T-cell (primary cell): Measurements from ENCODE around the gene BTNL3. TPM values are rescaled to one million over a fixed set of nuclear protein-coding genes. Genes with fewer than 3 reads are reported as not detected.

ENCODE experiments used
- ATAC-seq, 4 experiments: fragments of 200-7000 bp in 3 of 4; fragments of 150-1000 bp in 1 of 4; cut with Tn5 transposase; replicated peaks in 1 of 4; 1 replicate in 3 of 4; 2 replicates in 1 of 4; pipeline ENCODE4 v1.10.0; 2021; ENCODE audit warnings: moderate library complexity in 3 of 4, mild to moderate bottlenecking in 2 of 4, moderate number of reproducible peaks in 1 of 4
- CTCF ChIA-PET, 2 donors: fragments of 300-600 bp; sonication (Branson Sonifier 250); formaldehyde crosslinking; loops; one replicate each; lab custom pipeline; 2022; ENCODE audit warnings: antibody characterized with exemption in 2 of 2; lab: Charles Lee
- POLR2A ChIA-PET, 2 donors: fragments of 300-600 bp; sonication (Branson Sonifier 250); formaldehyde crosslinking; loops; one replicate each; lab custom pipeline; 2022; ENCODE audit warnings: antibody characterized with exemption in 2 of 2; lab: Charles Lee
- DNase-seq, 35 experiments: peaks; one replicate each; pipeline versions ENCODE4 v3.0.0 to v3.0.0-alpha.2; 2013 to 2023
- H3K27ac ChIP-seq: one replicate; pipeline ENCODE4 v1.5.1; 2013; ENCODE audit warnings: low read length
- H3K27me3 ChIP-seq, 2 experiments: replicated peaks in 1 of 2; 1 replicate in 1 of 2; 2 replicates in 1 of 2; pipeline versions ENCODE4 v1.6.1 to v1.7.0; 2013; ENCODE audit warnings: low read length in 1 of 2, mixed read lengths in 1 of 2; ENCODE audit not compliant: control insufficient read depth in 2 of 2, insufficient read depth in 2 of 2; ENCODE audit errors: extremely low read depth in 1 of 2
- H3K36me3 ChIP-seq, 2 donors: 1 replicate in 1 of 2; 2 replicates in 1 of 2; pipeline versions ENCODE4 v1.6.1 to v1.7.0; 2013; ENCODE audit warnings: low read length in 1 of 2; ENCODE audit not compliant: control insufficient read depth in 2 of 2, insufficient read depth in 1 of 2; ENCODE audit errors: extremely low read depth in 1 of 2
- H3K4me1 ChIP-seq, 2 experiments: 1 replicate in 1 of 2; 2 replicates in 1 of 2; pipeline versions ENCODE4 v1.6.1 to v1.7.0; 2013; ENCODE audit warnings: low read length in 2 of 2, mixed read lengths in 1 of 2; ENCODE audit not compliant: insufficient read depth in 2 of 2, control insufficient read depth in 1 of 2; ENCODE audit errors: extremely low read depth in 1 of 2
- H3K4me3 ChIP-seq, 2 donors: 1 replicate in 1 of 2; 2 replicates in 1 of 2; pipeline versions ENCODE4 v1.5.1 to v1.7.0; 2013; ENCODE audit warnings: mild to moderate bottlenecking in 2 of 2, low read length in 1 of 2, moderate library complexity in 1 of 2; ENCODE audit not compliant: control insufficient read depth in 1 of 2; ENCODE audit errors: extremely low read depth in 1 of 2
- H3K9me3 ChIP-seq: 2 replicates; pipeline ENCODE4 v1.7.0; 2013
- H3K27ac Mint-ChIP-seq, 2 donors: one replicate each; pipeline ENCODE4 v1.8.0; 2020 to 2021; ENCODE audit warnings: mild to moderate bottlenecking in 2 of 2, mixed read lengths in 2 of 2
- H3K27me3 Mint-ChIP-seq, 2 donors: one replicate each; pipeline ENCODE4 v1.8.0; 2021 to 2022; ENCODE audit warnings: mixed read lengths in 2 of 2
- H3K36me3 Mint-ChIP-seq: one replicate; pipeline ENCODE4 v1.8.0; 2021; ENCODE audit warnings: mixed read lengths
- H3K4me1 Mint-ChIP-seq, 3 donors: one replicate each; pipeline ENCODE4 v1.8.0; 2020 to 2022; ENCODE audit warnings: mixed read lengths in 3 of 3, mild to moderate bottlenecking in 1 of 3
- H3K4me3 Mint-ChIP-seq, 3 donors: one replicate each; pipeline ENCODE4 v1.8.0; 2020 to 2022; ENCODE audit warnings: mild to moderate bottlenecking in 3 of 3, mixed read lengths in 3 of 3, moderate library complexity in 3 of 3
- H3K9me3 Mint-ChIP-seq, 3 donors: one replicate each; pipeline ENCODE4 v1.8.0; 2020 to 2022; ENCODE audit warnings: mixed read lengths in 3 of 3
- WGBS: methylation state at CpG from one replicate; pipeline ENCODE4 v1.1.5; 2013; ENCODE audit warnings: missing lambda C conversion rate; ENCODE audit not compliant: insufficient coverage; 5-methylcytosine and 5-hydroxymethylcytosine counted together
- total RNA-seq, 35 experiments: library from RNA in 6 of 35; stranded (reverse) in 6 of 35; fragments of 120-200 nt in 1 of 35; gene quantifications; one replicate each; pipeline versions ENCODE4 v1.2.1 to v1.2.4 and lab custom pipeline; 2013 to 2026

Gene BTNL3
- total RNA-seq, 5 donors from 2014 or later (not counting 1 experiment from before 2014, with no cell fraction given), result not detected

GRCh38 chr5:181028032-181028819 lies 39.6 kb downstream of the BTNL3 start:
- Histone ChIP-seq H3K27ac (no peak overlapping the region), H3K9me3 (no peaks in the 10 kb centered on the region), H3K4me3 (no peak overlapping the region), H3K36me3 (no peaks in the 10 kb centered on the region), H3K4me1 (no peaks in the 10 kb centered on the region), H3K27me3 (peaks cover 0 to 24% of the 10 kb centered on the region in 2 experiments)
- CTCF ChIA-PET, result no interaction called here
- DNase-seq (no peak), ATAC-seq (no peak)
- Mint-ChIP-seq H3K36me3 (peaks cover 3% of the 10 kb centered on the region), H3K9me3 (peaks cover 0 to 6% (median 0%) of the 10 kb centered on the region in 3 donors), H3K4me3 (no peak overlapping the region), H3K27me3 (peaks cover 39 to 41% of the 10 kb centered on the region in 2 donors), H3K27ac (no peak overlapping the region), H3K4me1 (no peaks in the 10 kb centered on the region)
- WGBS, result 93% methylated on average over 18 of the region's 26 CpGs
- POLR2A ChIA-PET, result no interaction called here

- Mint-ChIP-seq H3K27ac (no peak overlapping the region), H3K27me3 (peaks cover 16 to 27% of the 10 kb centered on the region in 2 donors), H3K4me3 (no peak overlapping the region), H3K9me3 (peaks cover 0 to 3% (median 0%) of the 10 kb centered on the region in 3 donors), H3K4me1 (no peaks in the 10 kb centered on the region), H3K36me3 (no peaks in the 10 kb centered on the region)
- no peak overlapping the region for H3K4me3 ChIP-seq
- WGBS, result 100% methylated on average over 2 of the region's 3 CpGs
- DNase-seq (no peak), ATAC-seq (no peak)
- H3K4me1 ChIP-seq, result no peaks in the 10 kb centered on the region
- no peaks in the 10 kb centered on the region for H3K9me3 ChIP-seq
- ChIA-PET POLR2A (no interaction called here), CTCF (no interaction called here)
- no peak overlapping the region for H3K27ac ChIP-seq
- no peaks in the 10 kb centered on the region for H3K36me3 ChIP-seq
- H3K27me3 ChIP-seq, result peaks cover 0 to 21% of the 10 kb centered on the region in 2 experiments
These were observed 43.1 kb downstream of the BTNL3 start for GRCh38 chr5:181031716-181032115.

DNA sequence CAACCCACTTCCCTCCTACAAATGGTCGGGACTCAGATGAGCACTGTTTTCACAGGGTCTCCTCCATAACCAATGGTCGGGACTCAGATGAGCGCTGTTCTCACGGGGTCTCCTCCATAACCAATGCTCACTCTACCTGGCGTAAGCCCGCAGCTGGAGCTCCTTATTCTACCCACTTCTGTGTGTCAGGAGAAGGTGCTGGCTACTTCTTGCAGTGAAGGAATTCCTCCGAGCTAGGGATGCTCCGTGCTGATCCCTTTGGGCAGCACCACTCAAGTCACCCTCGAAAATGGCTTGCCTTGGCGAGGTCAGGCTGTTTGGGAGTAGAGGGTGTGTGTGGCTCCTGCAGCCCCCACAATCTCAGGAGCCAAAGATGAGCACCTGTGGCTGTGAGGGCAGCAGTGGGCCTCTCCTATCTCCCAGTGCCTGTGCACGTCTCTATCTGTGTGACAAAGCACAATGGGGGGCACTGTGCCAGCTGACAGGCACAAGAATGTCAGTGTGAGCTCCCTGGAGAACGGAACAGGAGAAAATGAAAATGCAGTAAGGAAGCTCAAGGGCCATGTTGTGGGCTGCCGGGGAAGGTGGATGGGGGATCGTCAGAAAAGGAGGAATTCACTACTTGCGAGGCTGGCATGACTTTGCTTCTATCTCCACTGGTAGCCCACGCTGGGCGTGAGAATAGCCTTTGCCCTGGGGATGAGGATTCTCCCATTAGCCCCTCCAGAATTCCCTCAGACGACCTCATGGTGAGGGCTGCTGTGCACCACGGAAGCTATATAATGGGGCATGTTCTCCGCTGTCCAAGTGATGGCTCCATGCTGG lies 47.6 kb downstream of the BTNL3 start:
- WGBS, result 66% methylated on average over 9 of the region's 20 CpGs
- CTCF ChIA-PET, result no interaction called here
- peaks cover 0 to 46% of the 10 kb centered on the region in 2 experiments for H3K27me3 ChIP-seq
- Mint-ChIP-seq H3K4me3 (no peak overlapping the region), H3K36me3 (no peaks in the 10 kb centered on the region), H3K27ac (no peak overlapping the region), H3K27me3 (peaks cover 30 to 47% of the 10 kb centered on the region in 2 donors), H3K9me3 (peaks cover 0 to 3% (median 0%) of the 10 kb centered on the region in 3 donors), H3K4me1 (no peaks in the 10 kb centered on the region)
- no peak for ATAC-seq
- H3K27ac ChIP-seq, result no peak overlapping the region
- H3K36me3 ChIP-seq, result no peaks in the 10 kb centered on the region
- H3K4me1 ChIP-seq, result no peaks in the 10 kb centered on the region
- no peak for DNase-seq
- no peaks in the 10 kb centered on the region for H3K9me3 ChIP-seq
- no peak overlapping the region for H3K4me3 ChIP-seq
- POLR2A ChIA-PET, result no interaction called here

DNA sequence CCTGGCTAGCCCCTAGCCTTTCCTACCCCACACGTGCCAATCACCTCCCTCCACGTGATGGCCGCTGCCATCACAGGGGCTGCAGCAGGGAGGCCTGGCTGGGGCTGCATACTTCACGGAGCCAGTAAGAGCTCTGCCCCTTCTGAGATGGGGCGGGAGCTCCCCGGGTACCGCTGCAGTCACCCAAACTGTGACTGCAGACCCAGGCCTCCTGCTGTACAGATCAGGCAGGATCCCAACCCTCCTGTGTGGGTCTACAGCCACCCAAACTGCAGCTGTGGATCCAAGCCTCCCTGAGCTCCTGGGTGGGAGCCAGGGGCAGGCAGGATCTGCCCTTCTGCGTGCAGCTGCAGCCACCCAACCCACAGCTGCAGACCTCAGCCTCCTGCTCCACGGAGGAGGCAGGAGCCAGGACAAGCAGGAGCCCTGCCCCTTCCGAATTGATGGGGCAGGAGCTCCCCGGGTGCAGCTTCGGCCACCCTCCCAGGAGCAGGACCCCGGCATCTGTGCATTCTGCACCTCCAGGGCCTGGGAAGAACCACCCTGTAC lies 48.2 kb downstream of the BTNL3 start:
- no peak overlapping the region for H3K4me3 ChIP-seq
- H3K27me3 ChIP-seq, result peaks cover 0 to 47% of the 10 kb centered on the region in 2 experiments
- Mint-ChIP-seq H3K27me3 (peaks cover 32 to 48% of the 10 kb centered on the region in 2 donors), H3K36me3 (no peaks in the 10 kb centered on the region), H3K9me3 (peaks cover 0 to 1% (median 0%) of the 10 kb centered on the region in 3 donors), H3K4me1 (no peaks in the 10 kb centered on the region), H3K4me3 (no peak overlapping the region), H3K27ac (no peak overlapping the region)
- no peaks in the 10 kb centered on the region for H3K4me1 ChIP-seq
- CTCF ChIA-PET, result no interaction called here
- 89% methylated on average over 12 of the region's 13 CpGs for whole genome bisulfite sequencing
- no peaks in the 10 kb centered on the region for H3K36me3 ChIP-seq
- DNase-seq (no peak), ATAC-seq (no peak)
- no peak overlapping the region for H3K27ac ChIP-seq
- POLR2A ChIA-PET, result no interaction called here
- no peaks in the 10 kb centered on the region for H3K9me3 ChIP-seq

GRCh38 chr5:181037365-181037861 lies 48.8 kb downstream of the BTNL3 start:
- WGBS, result 69% methylated on average over 1 of the region's 4 CpGs
- H3K36me3 ChIP-seq, result no peaks in the 10 kb centered on the region
- ATAC-seq (no peak), DNase-seq (no peak)
- H3K27ac Mint-ChIP-seq, result no peak overlapping the region
- no peaks in the 10 kb centered on the region for H3K9me3 ChIP-seq
- no peak overlapping the region for H3K4me3 Mint-ChIP-seq
- H3K27me3 Mint-ChIP-seq, result peaks cover 34 to 52% of the 10 kb centered on the region in 2 donors
- H3K9me3 Mint-ChIP-seq, result no peaks in the 10 kb centered on the region
- ChIA-PET POLR2A (no interaction called here), CTCF (no interaction called here)
- no peaks in the 10 kb centered on the region for H3K36me3 Mint-ChIP-seq
- no peak overlapping the region for H3K4me3 ChIP-seq
- no peak overlapping the region for H3K27ac ChIP-seq
- H3K4me1 Mint-ChIP-seq, result no peaks in the 10 kb centered on the region
- H3K4me1 ChIP-seq, result no peaks in the 10 kb centered on the region
- peaks cover 0 to 50% of the 10 kb centered on the region in 2 experiments for H3K27me3 ChIP-seq

- Mint-ChIP-seq H3K27ac (no peak overlapping the region), H3K9me3 (no peaks in the 10 kb centered on the region), H3K4me3 (no peak overlapping the region), H3K27me3 (peaks cover 45 to 64% of the 10 kb centered on the region in 2 donors), H3K4me1 (no peaks in the 10 kb centered on the region), H3K36me3 (no peaks in the 10 kb centered on the region)
- no peaks in the 10 kb centered on the region for H3K36me3 ChIP-seq
- ATAC-seq, result no peak
- no peak overlapping the region for H3K4me3 ChIP-seq
- no peak overlapping the region for H3K27ac ChIP-seq
- no peak for DNase-seq
- no peaks in the 10 kb centered on the region for H3K4me1 ChIP-seq
- H3K27me3 ChIP-seq, result peaks cover 0 to 71% of the 10 kb centered on the region in 2 experiments
- H3K9me3 ChIP-seq, result no peaks in the 10 kb centered on the region
- WGBS, result 78% methylated on average over 4 of the region's 8 CpGs
- ChIA-PET CTCF (no interaction called here), POLR2A (no interaction called here)
These were observed 50.8 kb downstream of the BTNL3 start for GRCh38 chr5:181039471-181039870.
